ENCODE measurements around the gene CSRNP3.

CSRNP3 gene, protein sequence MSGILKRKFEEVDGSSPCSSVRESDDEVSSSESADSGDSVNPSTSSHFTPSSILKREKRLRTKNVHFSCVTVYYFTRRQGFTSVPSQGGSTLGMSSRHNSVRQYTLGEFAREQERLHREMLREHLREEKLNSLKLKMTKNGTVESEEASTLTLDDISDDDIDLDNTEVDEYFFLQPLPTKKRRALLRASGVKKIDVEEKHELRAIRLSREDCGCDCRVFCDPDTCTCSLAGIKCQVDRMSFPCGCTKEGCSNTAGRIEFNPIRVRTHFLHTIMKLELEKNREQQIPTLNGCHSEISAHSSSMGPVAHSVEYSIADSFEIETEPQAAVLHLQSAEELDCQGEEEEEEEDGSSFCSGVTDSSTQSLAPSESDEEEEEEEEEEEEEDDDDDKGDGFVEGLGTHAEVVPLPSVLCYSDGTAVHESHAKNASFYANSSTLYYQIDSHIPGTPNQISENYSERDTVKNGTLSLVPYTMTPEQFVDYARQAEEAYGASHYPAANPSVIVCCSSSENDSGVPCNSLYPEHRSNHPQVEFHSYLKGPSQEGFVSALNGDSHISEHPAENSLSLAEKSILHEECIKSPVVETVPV

GRCh38 chr2:165469417-165469816, at the start of gene CSRNP3:
Gene CSRNP3 (plus strand): TSS chr2:165469698. CDS start chr2:165595066, 125,368 bp downstream.
- DNase-seq: no peak

GRCh38 chr2:165420231-165420630, 49.3 kb upstream of the CSRNP3 start:
- no peak for DNase-seq

- DNase-seq: no peak
Measured at GRCh38 chr2:165423081-165423480, 46.4 kb upstream of the CSRNP3 start.

DNA sequence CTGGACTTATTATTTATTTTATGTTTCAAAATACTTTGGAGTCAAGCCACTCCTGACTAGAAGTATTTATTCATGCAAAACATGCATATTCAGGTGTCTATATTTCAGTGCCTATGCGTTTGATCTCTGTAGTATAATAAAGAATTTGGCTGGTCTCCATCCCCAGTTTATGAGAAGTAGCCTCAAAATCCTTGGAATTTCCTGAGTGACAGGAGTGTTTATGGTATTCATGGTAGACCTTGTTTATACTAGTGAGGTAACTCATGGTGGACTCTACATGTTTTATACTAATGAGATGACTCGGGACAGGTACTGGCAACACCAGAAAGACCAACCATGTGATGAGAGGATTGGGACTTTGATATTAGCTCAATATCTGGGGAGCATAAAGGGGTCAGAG, 43.9 kb upstream of the CSRNP3 start:
- no peak for DNase-seq

- no peak for DNase-seq
Measured at GRCh38 chr2:165427686-165428085, 41.8 kb upstream of the CSRNP3 start.

GRCh38 chr2:165428926-165429325, 40.6 kb upstream of the CSRNP3 start:
- no peak for DNase-seq

DNA sequence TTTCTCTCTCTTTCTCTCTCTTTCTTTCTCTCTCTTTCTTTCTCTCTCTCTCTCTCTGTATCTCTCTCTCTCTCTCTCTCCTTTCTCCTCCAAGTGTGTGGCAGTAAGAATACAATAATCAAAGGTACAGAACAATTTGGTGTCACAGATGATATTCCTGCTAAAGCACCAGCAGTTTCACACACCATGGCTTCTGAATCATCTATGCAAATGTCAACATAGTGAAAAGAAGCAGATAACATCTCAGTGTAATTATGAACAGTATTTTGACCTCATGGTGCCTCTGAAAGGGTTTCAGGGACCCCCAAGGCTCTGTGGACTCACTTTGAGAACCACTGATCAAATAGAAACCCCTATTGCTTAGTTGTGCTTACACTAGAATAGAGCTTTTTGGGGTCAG, 38.5 kb upstream of the CSRNP3 start:
- no peak for DNase-seq

DNA sequence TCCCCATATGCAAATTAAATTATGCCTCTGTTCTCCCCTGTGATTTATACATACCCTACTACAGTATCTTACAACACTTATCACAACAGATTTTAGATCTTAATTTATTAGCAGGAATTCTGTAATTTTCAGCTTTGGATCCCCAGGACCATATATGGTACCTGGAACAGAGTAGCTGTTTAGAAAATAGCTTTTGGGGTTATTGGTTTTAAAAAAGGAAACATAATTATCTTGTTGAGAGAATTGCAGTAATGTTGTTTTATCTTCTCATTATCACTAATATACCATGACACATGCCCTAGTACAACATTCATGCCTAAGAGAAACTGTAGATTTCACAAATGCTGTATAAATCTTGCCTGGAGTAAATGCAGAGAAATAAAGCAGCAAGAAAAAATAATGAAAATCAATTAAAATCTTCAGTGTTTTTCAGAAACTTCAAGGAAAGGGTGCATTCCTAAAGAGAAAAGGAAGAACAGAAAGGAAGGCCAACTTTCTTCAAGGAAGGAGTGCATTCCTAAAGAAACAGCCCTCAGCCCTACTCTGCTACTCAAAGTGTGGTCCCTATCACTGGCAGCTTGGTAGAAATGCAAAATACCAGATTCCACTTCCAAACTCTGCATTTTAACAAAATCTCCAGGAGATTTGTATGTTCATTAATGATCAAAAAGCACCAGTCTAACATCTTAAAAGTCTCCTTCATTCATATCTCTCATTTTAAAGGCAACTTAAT, 37.1 kb upstream of the CSRNP3 start:
- no peak for DNase-seq

GRCh38 chr2:165434865-165435496, 34.5 kb upstream of the CSRNP3 start:
- DNase-seq: no peak

GRCh38 chr2:165435611-165436010, 33.9 kb upstream of the CSRNP3 start:
- DNase-seq: no peak

GRCh38 chr2:165436559-165436958, 32.9 kb upstream of the CSRNP3 start:
- no peak for DNase-seq

DNA sequence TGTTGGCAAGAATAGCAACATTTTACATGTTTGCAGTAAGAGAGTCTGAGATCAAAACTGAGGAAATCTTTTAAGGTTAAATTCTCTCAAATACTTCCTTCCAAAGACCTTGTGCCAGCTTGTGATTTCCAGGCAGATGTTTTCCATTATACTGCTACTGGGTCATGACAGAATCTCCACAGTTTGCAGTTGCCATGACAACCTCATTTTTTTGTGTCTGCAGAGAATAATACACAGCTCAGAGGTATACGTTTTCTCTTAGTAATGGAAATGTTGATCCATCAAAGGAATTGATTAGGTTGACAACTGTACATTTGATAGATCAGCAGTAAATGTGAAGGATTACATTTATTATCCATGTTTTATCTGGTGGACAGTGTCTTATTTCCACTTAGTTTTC, 29.1 kb upstream of the CSRNP3 start:
- no peak for DNase-seq

DNA sequence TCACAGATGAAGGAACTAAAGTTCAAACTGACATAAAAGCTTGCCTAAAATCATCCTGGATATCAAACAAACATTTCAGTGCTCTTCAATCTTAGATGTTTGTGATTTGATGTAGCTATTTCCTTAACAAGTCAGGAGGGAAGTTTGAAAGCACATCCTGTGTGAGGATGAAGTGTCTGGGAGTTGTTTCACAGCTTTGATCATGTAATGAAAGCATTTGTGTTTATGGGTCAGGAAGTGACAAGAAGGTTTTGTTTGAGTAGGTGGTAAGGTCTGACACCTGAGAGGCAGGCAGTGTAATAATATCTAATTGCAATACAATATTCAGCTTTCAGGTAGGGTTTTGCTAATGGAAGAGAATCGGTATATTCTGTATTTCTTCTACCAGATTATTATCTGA, 26.0 kb upstream of the CSRNP3 start:
- DNase-seq: no peak

- DNase-seq: no peak
Measured at GRCh38 chr2:165448406-165448805, 21.1 kb upstream of the CSRNP3 start.

- DNase-seq: no peak
Measured at GRCh38 chr2:165450156-165450555, 19.3 kb upstream of the CSRNP3 start.

- DNase-seq: no peak
Measured at GRCh38 chr2:165452327-165452726, 17.2 kb upstream of the CSRNP3 start.

DNA sequence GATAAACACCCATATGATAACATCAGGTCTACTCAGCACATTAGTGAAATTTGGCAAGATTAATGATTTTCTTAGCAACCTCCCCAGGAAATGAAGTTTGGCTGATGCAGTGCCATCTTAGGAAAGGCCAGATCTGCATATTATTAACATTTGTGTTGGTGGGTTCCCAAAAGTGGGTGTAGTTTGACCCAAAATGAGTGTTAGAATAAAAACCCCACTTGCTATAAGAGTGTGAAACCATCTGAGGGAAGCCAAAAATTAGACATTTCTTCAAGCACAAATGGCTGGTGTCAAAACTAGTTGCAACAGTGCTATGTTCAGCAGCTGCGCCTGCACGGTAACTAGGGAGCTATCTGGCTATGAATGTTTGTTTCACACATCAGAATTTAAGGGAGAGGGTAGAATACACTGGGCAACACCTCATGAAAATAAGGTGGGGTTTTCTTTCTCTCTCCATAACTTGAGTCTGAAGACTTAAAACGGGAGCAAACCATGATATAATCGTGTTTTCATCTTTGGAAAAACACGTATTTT, 15.9 kb upstream of the CSRNP3 start:
- no peak for DNase-seq

DNA sequence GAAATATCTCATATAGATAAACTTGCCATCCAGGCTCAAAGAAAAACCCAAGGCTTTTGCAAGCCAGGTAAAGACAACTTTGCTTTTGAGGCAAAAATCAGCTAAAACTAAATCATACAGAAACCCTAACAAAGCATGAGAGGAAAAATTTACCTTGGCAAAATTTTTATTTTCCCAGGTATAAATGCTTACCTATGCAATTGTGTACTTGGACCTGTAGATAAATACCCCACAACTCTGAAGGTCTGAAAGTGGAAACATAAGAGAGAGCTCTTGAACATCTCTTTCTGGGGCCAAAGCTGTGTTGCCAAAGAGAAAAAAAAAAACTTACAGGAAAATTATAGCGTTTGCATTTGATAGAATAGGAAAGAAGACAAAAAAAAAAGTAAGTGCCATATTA, 14.6 kb upstream of the CSRNP3 start:
- no peak for DNase-seq

GRCh38 chr2:165456027-165456426, 13.5 kb upstream of the CSRNP3 start:
- DNase-seq: no peak

GRCh38 chr2:165462443-165462842, 7.1 kb upstream of the CSRNP3 start:
- no peak for DNase-seq

DNA sequence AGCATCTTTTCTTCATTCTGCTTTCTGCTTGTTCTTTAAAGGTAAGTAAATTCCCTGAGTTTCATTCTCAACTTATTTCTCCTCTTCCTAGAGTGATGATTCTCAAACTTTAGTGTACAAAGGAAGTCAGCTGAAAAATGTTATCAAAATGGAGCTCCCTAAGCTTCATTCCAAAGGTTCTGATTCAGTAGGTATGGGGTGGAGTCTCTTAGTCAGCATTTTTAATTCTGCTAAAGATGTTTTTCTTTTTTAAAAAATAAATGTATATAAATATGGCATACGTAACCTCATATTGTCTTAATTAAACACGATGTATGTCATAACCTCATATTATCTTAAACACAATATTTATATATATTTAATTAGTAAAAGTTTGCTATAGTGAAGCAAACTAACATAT, 3.1 kb upstream of the CSRNP3 start:
- DNase-seq: no peak

GRCh38 chr2:165467921-165468320, 1.6 kb upstream of the CSRNP3 start:
- DNase-seq: no peak

- no peak for DNase-seq
Measured at GRCh38 chr2:165470361-165470760, 863 bp downstream of the CSRNP3 start.
